Endodermal cell (in vitro differentiated cells): ENCODE data around the gene EXOC3L4. TPM values are rescaled to one million over a fixed set of nuclear protein-coding genes. Genes with fewer than 3 reads are reported as not detected.

Experiments used
- DNase-seq: peaks from one replicate; pipeline ENCODE4 v3.0.0-alpha.2; 2017
- H3K27ac ChIP-seq: 2 replicates; pipeline ENCODE4 v1.5.1; 2013; ENCODE audit warnings: mild to moderate bottlenecking, low read depth, low read length, moderate library complexity
- H3K27me3 ChIP-seq: 2 replicates; pipeline ENCODE4 v1.6.1; 2013; ENCODE audit warnings: mild to moderate bottlenecking, low read length, moderate library complexity; ENCODE audit not compliant: insufficient read depth, control insufficient read depth, poor library complexity, severe bottlenecking
- H3K36me3 ChIP-seq: 2 replicates; pipeline ENCODE4 v1.7.0; 2013; ENCODE audit warnings: mild to moderate bottlenecking, low read length, moderate library complexity; ENCODE audit not compliant: control insufficient read depth, insufficient read depth
- H3K4me1 ChIP-seq: one replicate; pipeline ENCODE4 v1.7.0; 2013; ENCODE audit warnings: low read length; ENCODE audit not compliant: control insufficient read depth, insufficient read depth
- H3K4me3 ChIP-seq: 2 replicates; pipeline ENCODE4 v1.5.1; 2013; ENCODE audit warnings: mild to moderate bottlenecking, low read length, moderate library complexity
- H3K9ac ChIP-seq: 2 replicates; pipeline ENCODE4 v1.6.1; 2013; ENCODE audit warnings: mild to moderate bottlenecking, low read length, moderate library complexity; ENCODE audit not compliant: poor library complexity, severe bottlenecking; ENCODE audit errors: extremely low read depth
- H3K9me3 ChIP-seq: 2 replicates; pipeline ENCODE4 v1.6.1; 2013; ENCODE audit warnings: mild to moderate bottlenecking, low read length, moderate library complexity; ENCODE audit not compliant: control insufficient read depth
- H3K27ac Mint-ChIP-seq: 2 replicates; pipeline ENCODE4 v1.8.0; 2020; ENCODE audit warnings: mixed read lengths
- H3K27me3 Mint-ChIP-seq: 2 replicates; pipeline ENCODE4 v1.8.0; 2021; ENCODE audit warnings: mild to moderate bottlenecking, mixed read lengths; ENCODE audit not compliant: insufficient read depth
- H3K36me3 Mint-ChIP-seq: 2 replicates; pipeline ENCODE4 v1.8.0; 2020; ENCODE audit warnings: low read depth, mixed read lengths
- H3K4me1 Mint-ChIP-seq: 2 replicates; pipeline ENCODE4 v1.8.0; 2020; ENCODE audit warnings: mixed read lengths
- H3K4me3 Mint-ChIP-seq: 2 replicates; pipeline ENCODE4 v1.8.0; 2020; ENCODE audit warnings: mild to moderate bottlenecking, moderate library complexity, mixed read lengths
- H3K9me3 Mint-ChIP-seq: 2 replicates; pipeline ENCODE4 v1.8.0; 2020; ENCODE audit warnings: mild to moderate bottlenecking, mixed read lengths
- CTCF ChIP-seq: fragments of 200-600 bp; sonication (generic); conservative IDR thresholded peaks from 2 replicates; pipeline ENCODE4 v1.5.0; 2021; ENCODE audit warnings: antibody characterized with exemption, mild to moderate bottlenecking
- WGBS, 2 experiments: methylation state at CpG; one replicate each; pipeline versions ENCODE4 v1.1.5 to v1.1.7; 2013; ENCODE audit warnings: missing lambda C conversion rate in 2 of 2, mixed read lengths in 1 of 2; ENCODE audit not compliant: insufficient coverage in 1 of 2, insufficient read length in 1 of 2; 5-methylcytosine and 5-hydroxymethylcytosine counted together
- total RNA-seq, 2 donors: library from RNA; stranded (reverse); fragmentation: NEBNext Ultra II Directional in 1 of 2; extraction: Animal tissue kit (Norgen Biotek cat#: 25700) in 1 of 2; gene quantifications; 2 replicates in 1 of 2; 3 replicates in 1 of 2; pipeline ENCODE4 v1.2.1, GENCODE V29; 2021

Gene EXOC3L4
- total RNA-seq, 2 donors from 2014 or later, result 2.5 to 3.6 TPM

GRCh38 chr14:103158688-103159087, 64.2 kb downstream of the EXOC3L4 start:
- Mint-ChIP-seq H3K4me1 (peaks cover 3% of the 10 kb centered on the region), H3K27me3 (peaks cover 16% of the 10 kb centered on the region), H3K36me3 (peaks cover 2% of the 10 kb centered on the region), H3K27ac (no peak overlapping the region), H3K9me3 (peaks cover 37% of the 10 kb centered on the region), H3K4me3 (no peak overlapping the region)
- H3K4me3 ChIP-seq, result no peak overlapping the region
- H3K36me3 ChIP-seq, result no peaks in the 10 kb centered on the region
- no peak for TF ChIP-seq CTCF
- no peaks in the 10 kb centered on the region for H3K27me3 ChIP-seq
- peak; percentile 60 for DNase-seq
- H3K4me1 ChIP-seq, result no peaks in the 10 kb centered on the region
- peaks cover 43% of the 10 kb centered on the region for H3K9me3 ChIP-seq
- no peak overlapping the region for H3K9ac ChIP-seq
- no peak overlapping the region for H3K27ac ChIP-seq
- WGBS, 2 experiments, result 63 to 100% methylated on average over 1 of the region's 1 CpG

Other genes with a start within 250 kb of the EXOC3L4 start
- 1 to 10 TPM; 1.9 to 3.2 TPM for gene AMN, start 172.1 kb upstream of the EXOC3L4 start, total RNA-seq
- 100 to 1,000 TPM; 120 to 123 TPM for gene CDC42BPB, start 37.2 kb upstream of the EXOC3L4 start, total RNA-seq
- not detected for gene LBHD2, start 10.5 kb upstream of the EXOC3L4 start, total RNA-seq
- 10 to 100 TPM; 16.8 to 19.4 TPM for gene TNFAIP2, start 28.7 kb downstream of the EXOC3L4 start, total RNA-seq
- 100 to 1,000 TPM; 267 to 339 TPM for gene EIF5, start 239.5 kb downstream of the EXOC3L4 start, total RNA-seq